Measurements from ENCODE around the gene ETS1.

ETS1 gene

DNA sequence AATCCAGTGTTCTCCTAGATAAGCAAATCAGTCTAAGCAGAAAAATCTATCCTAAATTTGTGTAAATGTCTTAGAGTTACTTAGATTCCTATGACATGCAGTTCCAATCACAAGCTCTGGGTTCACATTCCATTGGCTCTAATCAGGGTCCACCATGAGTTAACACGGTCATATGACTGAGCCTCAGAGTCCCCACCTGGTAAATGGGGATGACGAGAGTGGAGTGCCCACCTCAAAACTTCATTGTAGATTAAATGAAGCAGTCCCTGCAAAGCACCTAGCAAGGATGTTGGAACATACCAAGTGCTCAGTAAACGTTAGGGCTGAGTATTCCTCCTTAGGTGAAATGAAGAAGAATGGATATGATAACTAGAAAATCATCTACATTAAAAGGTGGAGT is 3.1 kb downstream of the ETS1 start:
- DNase-seq (ENCODE audit: extremely low read depth, low read depth) = no peak
- TF ChIP-seq, protein P1, sequence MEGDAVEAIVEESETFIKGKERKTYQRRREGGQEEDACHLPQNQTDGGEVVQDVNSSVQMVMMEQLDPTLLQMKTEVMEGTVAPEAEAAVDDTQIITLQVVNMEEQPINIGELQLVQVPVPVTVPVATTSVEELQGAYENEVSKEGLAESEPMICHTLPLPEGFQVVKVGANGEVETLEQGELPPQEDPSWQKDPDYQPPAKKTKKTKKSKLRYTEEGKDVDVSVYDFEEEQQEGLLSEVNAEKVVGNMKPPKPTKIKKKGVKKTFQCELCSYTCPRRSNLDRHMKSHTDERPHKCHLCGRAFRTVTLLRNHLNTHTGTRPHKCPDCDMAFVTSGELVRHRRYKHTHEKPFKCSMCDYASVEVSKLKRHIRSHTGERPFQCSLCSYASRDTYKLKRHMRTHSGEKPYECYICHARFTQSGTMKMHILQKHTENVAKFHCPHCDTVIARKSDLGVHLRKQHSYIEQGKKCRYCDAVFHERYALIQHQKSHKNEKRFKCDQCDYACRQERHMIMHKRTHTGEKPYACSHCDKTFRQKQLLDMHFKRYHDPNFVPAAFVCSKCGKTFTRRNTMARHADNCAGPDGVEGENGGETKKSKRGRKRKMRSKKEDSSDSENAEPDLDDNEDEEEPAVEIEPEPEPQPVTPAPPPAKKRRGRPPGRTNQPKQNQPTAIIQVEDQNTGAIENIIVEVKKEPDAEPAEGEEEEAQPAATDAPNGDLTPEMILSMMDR (IDR thresholded peaks at IDR 0.05; ENCODE audit: low read depth, low read length) = no peak

DNA sequence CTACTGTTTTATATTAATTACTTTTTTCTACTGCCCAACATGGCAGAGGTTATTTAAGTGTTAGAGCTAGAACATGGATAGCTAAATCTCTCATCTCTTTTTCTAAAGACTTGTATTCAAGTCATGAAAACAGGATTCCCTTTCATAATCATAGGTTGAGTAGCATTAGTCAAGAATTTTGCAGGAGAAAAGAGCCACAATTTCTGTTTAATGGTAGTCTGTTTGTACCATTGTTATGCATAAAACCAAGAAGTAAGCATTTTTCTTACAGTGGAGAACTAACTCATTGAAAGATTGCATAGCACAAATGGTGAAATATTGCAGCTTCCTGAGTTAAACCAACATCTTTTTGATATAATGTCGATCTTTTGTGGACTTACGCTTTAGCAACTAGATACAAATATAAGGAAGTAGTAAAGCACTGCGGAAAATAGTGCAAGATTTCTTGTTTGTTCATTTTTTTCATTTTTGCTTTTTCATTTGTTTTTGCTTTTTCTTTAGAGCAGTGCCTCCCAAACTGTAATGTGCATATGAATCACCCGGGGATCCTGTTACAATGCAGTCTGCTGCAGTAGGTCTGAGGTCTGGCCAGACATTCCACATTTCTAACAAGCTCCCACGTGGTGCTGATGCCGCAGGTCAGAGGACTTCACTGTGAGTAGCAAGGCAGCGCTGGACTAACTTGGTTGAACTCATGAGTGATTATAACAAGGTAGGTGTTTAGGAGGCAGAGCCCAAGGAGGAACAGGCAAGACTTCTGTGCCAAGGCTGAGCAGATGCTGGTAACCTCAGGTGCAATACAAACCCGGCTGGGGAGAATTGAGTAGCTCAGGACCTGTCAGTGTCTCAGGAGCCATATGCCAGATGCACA is 4.6 kb downstream of the ETS1 start:
- DNase-seq (ENCODE audit: extremely low read depth, low read depth) = peak; percentile 74
- TF ChIP-seq, protein P1 (IDR thresholded peaks at IDR 0.05; ENCODE audit: low read depth, low read length) = no peak

DNA sequence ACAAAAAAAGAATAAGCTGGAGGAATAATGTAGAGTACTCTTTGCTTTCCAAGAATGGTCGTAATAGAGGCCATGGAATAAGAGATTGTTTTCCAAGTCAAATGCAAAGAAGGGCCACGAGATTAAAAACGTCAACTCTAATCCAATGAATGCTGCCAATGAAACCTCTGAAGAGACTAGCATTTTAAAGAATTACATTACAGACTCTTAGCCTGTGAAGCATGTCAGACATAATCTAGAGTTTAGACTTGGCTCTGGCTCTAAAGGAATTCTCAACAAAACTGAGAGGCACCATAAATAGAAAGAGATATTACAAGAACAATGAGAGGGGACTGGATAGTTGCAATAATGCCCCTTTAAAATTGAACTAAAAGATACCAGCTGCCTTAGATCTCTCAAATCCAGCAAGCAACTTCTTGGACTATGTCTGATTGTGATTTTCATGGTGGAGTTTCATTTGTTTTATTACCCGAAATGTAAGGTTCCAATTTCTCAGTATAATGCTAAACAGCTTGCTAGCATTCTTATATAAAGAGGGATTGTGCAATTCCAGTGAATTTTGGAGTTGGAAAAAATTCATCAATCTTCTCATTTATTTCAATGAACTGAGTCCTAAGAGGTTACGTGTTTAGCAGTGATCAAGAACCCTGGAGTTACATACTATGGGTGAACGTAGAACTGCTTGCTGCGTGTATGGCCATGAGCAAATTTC is 5.6 kb downstream of the ETS1 start:
- DNase-seq (ENCODE audit: extremely low read depth, low read depth) = no peak
- TF ChIP-seq, protein P1 (IDR thresholded peaks at IDR 0.05; ENCODE audit: low read depth, low read length) = no peak

DNA sequence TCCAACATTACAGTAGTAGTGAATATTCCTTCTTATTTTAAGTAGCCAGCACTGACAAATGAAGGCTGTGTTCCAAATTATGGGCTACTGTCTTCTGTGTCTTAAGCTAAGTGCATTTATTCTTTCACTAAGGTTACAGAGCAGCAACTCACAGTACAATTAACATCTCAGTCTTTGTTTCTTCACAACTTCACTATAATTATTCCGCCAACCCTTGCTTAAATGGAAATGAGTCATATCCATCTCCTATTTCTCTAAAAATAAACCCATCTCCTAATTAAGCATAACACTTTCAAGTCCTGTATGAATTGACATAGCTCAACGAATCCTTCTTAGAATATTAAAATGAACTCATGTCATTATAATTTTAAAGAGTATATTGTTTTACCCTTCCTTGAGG is 6.7 kb downstream of the ETS1 start:
- DNase-seq (ENCODE audit: extremely low read depth, low read depth) = no peak
- TF ChIP-seq, protein P1 (IDR thresholded peaks at IDR 0.05; ENCODE audit: low read depth, low read length) = no peak

DNA sequence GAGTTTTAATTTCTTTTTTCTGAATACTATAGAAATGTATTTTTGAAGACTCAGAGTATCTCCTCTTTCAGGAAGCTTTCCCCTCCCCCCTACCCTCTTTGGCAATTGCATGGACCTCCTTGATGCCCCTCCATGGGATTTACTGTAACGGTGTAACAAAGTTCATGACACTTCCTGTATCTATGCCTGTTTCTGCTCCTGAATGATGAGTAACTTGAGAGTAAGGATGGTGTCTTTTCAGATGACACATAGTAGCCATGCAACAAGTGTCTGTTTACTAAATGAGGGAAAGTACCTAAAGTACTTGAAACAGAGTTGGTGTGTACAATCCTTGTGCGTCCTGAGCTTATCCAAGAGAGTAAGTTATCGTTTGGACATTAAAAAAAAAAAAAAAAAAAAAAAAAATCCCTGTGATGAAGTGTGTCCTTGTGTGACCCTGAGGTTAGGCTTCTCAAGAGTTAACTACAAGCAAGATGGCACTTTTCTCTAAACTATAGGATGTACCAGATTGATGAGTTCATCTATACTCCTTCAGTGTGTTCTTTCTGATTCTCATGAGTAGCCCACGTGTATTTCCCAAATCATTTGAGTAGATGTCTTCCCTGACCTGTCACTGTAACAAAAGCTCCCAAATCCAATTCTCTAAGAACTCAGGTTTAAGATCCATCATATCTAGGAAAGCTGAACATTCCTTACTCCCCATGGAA is 7.4 kb downstream of the ETS1 start:
- DNase-seq (ENCODE audit: extremely low read depth, low read depth) = no peak
- TF ChIP-seq, protein P1 (IDR thresholded peaks at IDR 0.05; ENCODE audit: low read depth, low read length) = no peak

DNA sequence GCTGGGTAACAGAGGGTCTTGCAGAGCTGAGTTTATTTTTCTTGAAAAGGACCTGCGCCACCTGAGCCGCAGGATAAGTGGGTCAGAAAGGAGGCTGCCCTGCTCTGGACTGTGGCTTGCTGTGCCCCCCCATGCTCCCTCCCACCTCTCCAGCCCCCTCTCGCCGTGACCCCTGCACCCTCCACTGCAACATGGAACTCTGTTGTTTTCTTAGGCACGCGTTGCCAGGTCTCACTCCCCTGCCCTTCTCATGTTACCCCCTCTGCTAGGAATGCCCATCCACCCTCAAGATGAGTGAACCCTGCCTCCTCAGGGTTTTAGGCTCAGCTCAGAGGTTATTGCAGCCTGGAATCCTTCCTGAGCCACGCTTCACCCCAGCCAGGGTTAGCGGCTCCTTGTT is 10.8 kb downstream of the ETS1 start:
- DNase-seq (ENCODE audit: extremely low read depth, low read depth) = no peak
- TF ChIP-seq, protein P1 (IDR thresholded peaks at IDR 0.05; ENCODE audit: low read depth, low read length) = no peak
